Adrenal gland (tissue), 5 donors: ENCODE data around the gene PRPF18.

Experiments used
- CTCF ChIP-seq, 6 experiments: fragments of 450-650 bp in 4 of 6; fragments of 200-600 bp in 2 of 6; sonication (generic) in 1 of 6; IDR thresholded peaks; 1 replicate in 5 of 6; 2 replicates in 1 of 6; pipeline versions ENCODE4 v1.5.1 to v1.8.0; 2016 to 2021; ENCODE audit warnings: antibody characterized with exemption in 6 of 6, mild to moderate bottlenecking in 2 of 6, moderate library complexity in 1 of 6
- POLR2A ChIP-seq, 2 donors: fragments of 450-650 bp; IDR thresholded peaks; one replicate each; pipeline ENCODE4 v1.6.1; 2017; ENCODE audit warnings: antibody characterized with exemption in 2 of 2, mild to moderate bottlenecking in 2 of 2, moderate library complexity in 1 of 2
- donor health status: DM: no; HTN: no; CAD: no.

DNA sequence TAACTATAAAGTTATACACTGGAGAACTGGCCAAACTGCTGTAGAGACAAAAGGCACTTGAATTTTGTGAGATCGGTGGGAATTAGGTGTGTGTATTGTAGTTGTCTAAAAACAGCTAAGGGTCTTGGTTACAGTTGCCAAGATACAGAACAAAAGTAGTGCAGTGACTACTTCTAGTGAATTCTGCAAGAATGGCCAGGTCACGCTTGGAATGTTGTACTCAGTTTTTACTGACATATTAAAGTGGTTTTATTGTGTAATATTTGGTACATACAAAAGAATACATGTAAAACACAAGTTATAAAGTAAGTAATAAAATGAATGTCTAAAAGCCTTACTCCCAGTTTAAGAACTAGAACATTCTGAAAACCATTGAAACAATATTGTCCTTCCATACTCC, 42.4 kb downstream of the PRPF18 start:
- TF ChIP-seq POLR2A (IDR thresholded peaks at IDR 0.05) (no peak), CTCF (IDR thresholded peaks at IDR 0.05) (no peak)
